ENCODE data around the gene SRPX.

- TF ChIP-seq POLR2A (IDR thresholded peaks at IDR 0.05; ENCODE audit: low read length) (no peak), GATA1 (IDR thresholded peaks at IDR 0.05; ENCODE audit: low read depth, low read length) (no peak)
Measured at GRCh38 chrX:38240541-38240940, 19.9 kb upstream of the SRPX start.
